ENCODE measurements around the gene TGIF2. TPM values are rescaled to one million over a fixed set of nuclear protein-coding genes. Genes with fewer than 3 reads are reported as not detected.

TGIF2 gene
- total and polyA plus RNA-seq, 2 of the 8 experiments (the other 6 are each of a cell fraction or from before 2014, with no cell fraction given): 49.7 to 76.7 TPM

DNA sequence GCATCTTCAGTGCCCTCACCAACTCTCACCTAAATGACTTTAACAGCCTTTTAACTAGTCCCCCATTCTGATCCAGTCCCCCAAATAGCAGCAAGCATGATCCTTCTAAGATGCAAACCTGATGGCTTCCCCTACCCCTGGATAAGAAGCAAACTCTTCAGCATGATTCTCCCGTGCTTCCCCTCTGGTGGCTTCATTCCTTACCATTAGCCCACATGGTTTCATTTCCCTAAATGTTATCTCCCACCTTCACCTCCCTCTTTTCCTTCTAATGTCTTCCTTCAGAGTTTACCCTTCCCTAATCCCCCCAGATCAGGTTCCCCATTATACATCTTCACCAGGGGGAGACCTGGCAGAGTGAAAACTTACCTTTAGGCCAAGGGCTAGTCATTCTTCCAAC, 28.1 kb downstream of the TGIF2 start:
- Histone ChIP-seq H3K36me3 (ENCODE audit: control insufficient read depth in 2 of 4, insufficient read depth in 4 of 4, low read length in 3 of 4) (no peaks in the 10 kb centered on the region), H2AFZ (ENCODE audit: low read length) (no peak overlapping the region), H3K4me3 (ENCODE audit: extremely low read depth in 1 of 4, insufficient read depth in 2 of 4, low read depth in 3 of 4, low read length in 4 of 4) (no peak overlapping the region), H3K4me1 (replicated peaks in 1 of 4; ENCODE audit: control insufficient read depth in 3 of 4, insufficient read depth in 4 of 4, low read length in 3 of 4) (peaks cover 3 to 12% (median 10%) of the 10 kb centered on the region in 4 experiments; a peak in 6 of 7 replicates), H2BK20ac (ENCODE audit: low read length) (no peak overlapping the region), H3K4me2 (ENCODE audit: insufficient read depth in 1 of 2, low read depth in 2 of 2, low read length in 2 of 2) (no peak overlapping the region), H2BK120ac (replicated peaks; ENCODE audit: low read depth, low read length) (no peak overlapping the region), H3K27me3 (replicated peaks in 1 of 4; ENCODE audit: control insufficient read depth in 3 of 4, extremely low read depth in 1 of 4, insufficient read depth in 3 of 4, low read length in 3 of 4) (no peaks in the 10 kb centered on the region; a peak in 1 of 7 replicates), H2BK15ac (ENCODE audit: low read length) (no peak overlapping the region), H4K20me1 (replicated peaks in 1 of 2; ENCODE audit: control insufficient read depth in 1 of 2, insufficient read depth in 2 of 2, low read length in 2 of 2) (peaks cover 0 to 9% of the 10 kb centered on the region in 2 experiments), H3K9ac (replicated peaks in 1 of 4; ENCODE audit: extremely low read depth in 1 of 4, low read depth in 3 of 4, low read length in 3 of 4) (no peak overlapping the region), H3K79me1 (ENCODE audit: low read depth, low read length) (peaks cover 4% of the 10 kb centered on the region; the same call in 1 of the 2 replicates), H4K8ac (ENCODE audit: extremely low read depth, insufficient read depth, low read length) (no peak overlapping the region), H3K18ac (ENCODE audit: extremely low read depth, low read length) (no peak overlapping the region), H3K79me2 (ENCODE audit: control insufficient read depth in 1 of 2, insufficient read depth in 2 of 2, low read length in 2 of 2) (peaks cover 5 to 9% of the 10 kb centered on the region in 2 experiments), H3K56ac (replicated peaks; ENCODE audit: insufficient read length, low read depth, low read length) (no peak overlapping the region), H2AK5ac (ENCODE audit: low read depth, low read length) (no peak overlapping the region), H3K4ac (replicated peaks; ENCODE audit: insufficient read length, low read depth, low read length) (peak overlapping the region; percentile 53), H3K27ac (ENCODE audit: low read depth, low read length) (no peak overlapping the region), H2BK12ac (ENCODE audit: low read depth, low read length) (no peak overlapping the region), H2BK5ac (ENCODE audit: low read depth, low read length) (no peak overlapping the region), H3K14ac (ENCODE audit: insufficient read length) (no peak overlapping the region), H3K23me2 (ENCODE audit: low read depth, low read length) (peaks cover 6% of the 10 kb centered on the region), H4K5ac (ENCODE audit: insufficient read length, low read depth, low read length) (no peak overlapping the region), H4K91ac (replicated peaks; ENCODE audit: insufficient read length, low read length) (no peak overlapping the region), H3K23ac (ENCODE audit: insufficient read length) (no peak overlapping the region), H3K9me3 (ENCODE audit: insufficient read depth in 2 of 2, low read depth in 1 of 2, low read length in 1 of 2) (no peaks in the 10 kb centered on the region)
- WGBS, 2 experiments (ENCODE audit: extremely low coverage in 1 of 2, insufficient coverage in 1 of 2, insufficient read length in 1 of 2, insufficient replicate concordance in 2 of 2, low coverage in 1 of 2, low lambda C conversion rate in 2 of 2, missing lambda C conversion rate in 1 of 2): 89% methylated on average over 1 of the region's 1 CpG; no CpG with 5 or more reads in 1 of the 2 experiments
- FAIRE-seq: no peak
- no peak for DNase-seq (ENCODE audit: low read depth in 1 of 2, low spot score in 2 of 2)
- POLR2A ChIA-PET (ENCODE audit: partially characterized antibody): interaction anchor here (0.9 to 26.6 kb wide), 4 partner anchors 9 to 50 kb away, joined by 4 to 388 read pairs (median 32); partner anchors contain the start of gene TGIF2
- no peak for TF ChIP-seq POLR2AphosphoS5 (IDR thresholded peaks at IDR 0.05; ENCODE audit: low read depth, low read length)
- TF ChIP-seq CEBPB (IDR thresholded peaks at IDR 0.05; ENCODE audit: low read depth, low read length): no peak
- TF ChIP-seq EGR1 (IDR thresholded peaks at IDR 0.05; ENCODE audit: borderline replicate concordance, low read depth, low read length): no peak
- TF ChIP-seq JUN (IDR thresholded peaks at IDR 0.05; ENCODE audit: low read depth, low read length): no peak
- no peak for TF ChIP-seq TEAD4 (IDR thresholded peaks at IDR 0.05; ENCODE audit: low read depth, low read length)
- no peak for TF ChIP-seq HDAC2 (IDR thresholded peaks at IDR 0.05; ENCODE audit: borderline replicate concordance in 1 of 2, low read depth in 2 of 2, low read length in 2 of 2)
- TF ChIP-seq SAP30 (IDR thresholded peaks at IDR 0.05; ENCODE audit: insufficient read depth, insufficient replicate concordance, low read length): no peak
- no peak for TF ChIP-seq HDAC6 (IDR thresholded peaks at IDR 0.05; ENCODE audit: low read depth, low read length)
- no peak for TF ChIP-seq MAFK (IDR thresholded peaks at IDR 0.05; ENCODE audit: low read depth, low read length)
- no peak for TF ChIP-seq SUZ12 (IDR thresholded peaks at IDR 0.05; ENCODE audit: low read length)
- TF ChIP-seq BCL11A (IDR thresholded peaks at IDR 0.05; ENCODE audit: low read depth in 2 of 2, low read length in 2 of 2): no peak
- TF ChIP-seq ASH2L (IDR thresholded peaks at IDR 0.05; ENCODE audit: low read length): no peak
- CTCF ChIA-PET (ENCODE audit: partially characterized antibody): interaction anchor here (0.6 to 2.3 kb wide), 6 partner anchors 7 to 902 kb away, joined by 3 to 11 read pairs (median 4); no protein-coding TSS in a partner anchor
